HepG2 (cell line): ENCODE results near the gene FMO1.

Experiments used
- ATF2 ChIP-seq: sonication (generic); formaldehyde crosslinking; IDR thresholded peaks from 2 replicates; pipeline ENCODE4 v1.4.0; 2020; ENCODE audit warnings: missing genetic modification reagents
- BCLAF1 ChIP-seq: fragments of 450-650 bp; IDR thresholded peaks from 2 replicates; pipeline ENCODE4 v1.6.1; 2017; ENCODE audit warnings: mild to moderate bottlenecking
- CEBPB ChIP-seq: IDR thresholded peaks from 2 replicates; pipeline ENCODE4 v1.6.1; 2011; ENCODE audit warnings: low read depth, low read length, improper control_type of control experiment, borderline replicate concordance
- CEBPZ ChIP-seq: IDR thresholded peaks from 2 replicates; pipeline ENCODE4 v1.6.1; 2012; ENCODE audit warnings: low read length, improper control_type of control experiment
- CTCF ChIP-seq: sonication (generic); formaldehyde crosslinking; IDR thresholded peaks from 2 replicates; pipeline ENCODE4 v1.5.0; 2020; ENCODE audit warnings: mild to moderate bottlenecking, missing genetic modification reagents, moderate library complexity
- DPF2 ChIP-seq: sonication (generic); formaldehyde crosslinking; IDR thresholded peaks from 2 replicates; pipeline ENCODE4 v1.4.0; 2020; ENCODE audit warnings: mild to moderate bottlenecking, low read depth, missing genetic modification reagents, borderline replicate concordance
- HMGXB4 ChIP-seq, 2 experiments: sonication (generic) in 1 of 2; formaldehyde crosslinking in 1 of 2; IDR thresholded peaks; 2 replicates each; pipeline versions ENCODE4 v1.4.0 to v1.6.1; 2018 to 2020; ENCODE audit warnings: missing genetic modification reagents in 2 of 2, borderline replicate concordance in 1 of 2, low read depth in 1 of 2, mild to moderate bottlenecking in 1 of 2, missing biosample characterization in 1 of 2
- MTERF4 ChIP-seq: sonication (generic); formaldehyde crosslinking; IDR thresholded peaks from 2 replicates; pipeline ENCODE4 v1.8.0; 2023; ENCODE audit warnings: mild to moderate bottlenecking, missing genetic modification reagents
- POLR2A ChIP-seq, 2 experiments: IDR thresholded peaks; 2 replicates each; pipeline ENCODE4 v1.6.1; 2011; ENCODE audit warnings: low read depth in 2 of 2, low read length in 2 of 2, mild to moderate bottlenecking in 1 of 2, moderate library complexity in 1 of 2; ENCODE audit not compliant: insufficient read depth in 1 of 2
- RAD21 ChIP-seq: fragments of 450-650 bp; formaldehyde crosslinking; IDR thresholded peaks from 2 replicates; pipeline ENCODE4 v1.5.0; 2020; ENCODE audit warnings: mild to moderate bottlenecking
- SAFB2 ChIP-seq: sonication (generic); formaldehyde crosslinking; IDR thresholded peaks from 2 replicates; pipeline ENCODE4 v1.5.1; 2020; ENCODE audit warnings: missing genetic modification reagents, low read depth, mild to moderate bottlenecking, borderline replicate concordance
- TAF1 ChIP-seq: sonication (generic); formaldehyde crosslinking; IDR thresholded peaks from 2 replicates; pipeline ENCODE4 v1.4.0; 2020; ENCODE audit warnings: missing genetic modification reagents
- ZNF281 ChIP-seq: sonication (generic); formaldehyde crosslinking; IDR thresholded peaks from 2 replicates; pipeline ENCODE4 v1.4.0; 2020; ENCODE audit warnings: missing genetic modification reagents, borderline replicate concordance

- no peak for TF ChIP-seq CEBPZ
- no peak for TF ChIP-seq POLR2A (IDR thresholded peaks at IDR 0.05; ENCODE audit: insufficient read depth in 1 of 2, low read depth in 2 of 2, low read length in 2 of 2)
- no peak for TF ChIP-seq CEBPB
- no peak for TF ChIP-seq CTCF (CRISPR knock-in tag)
- TF ChIP-seq ATF2 (CRISPR knock-in tag) = no peak
- TF ChIP-seq TAF1 (CRISPR knock-in tag) = no peak
- no peak for TF ChIP-seq HMGXB4 (CRISPR knock-in tag; IDR thresholded peaks at IDR 0.05; ENCODE audit: borderline replicate concordance in 1 of 2, low read depth in 1 of 2)
- no peak for TF ChIP-seq MTERF4
- TF ChIP-seq ZNF281 (CRISPR knock-in tag) = no peak
- TF ChIP-seq RAD21 (CRISPR knock-in tag) = no peak
- TF ChIP-seq BCLAF1 = no peak
- no peak for TF ChIP-seq DPF2 (CRISPR knock-in tag)
- no peak for TF ChIP-seq SAFB2
Observed at GRCh38 chr1:171247501-171247900, 793 bp upstream of the FMO1 start.
